Omental fat pad (tissue), 4 donors: ENCODE data around the gene NHLH2. TPM values are rescaled to one million over a fixed set of nuclear protein-coding genes. Genes with fewer than 3 reads are reported as not detected.

Source experiments
- ATAC-seq: fragments of 150-250 bp; one replicate; pipeline ENCODE4 v1.9.1; 2016; ENCODE audit warnings: mild to moderate bottlenecking, moderate library complexity; ENCODE audit not compliant: low FRiP score
- DNase-seq: peaks from one replicate; pipeline ENCODE4 v3.0.0-alpha.2; 2019; ENCODE audit warnings: low spot score
- total RNA-seq, 4 donors: library from RNA; depleted of rRNA; stranded (reverse); fragments of >200 nt; gene quantifications; one replicate each; pipeline ENCODE4 v1.1.0, GENCODE V29; 2016
- TF ChIP-seq, protein P1 (sequence below), 3 donors: fragments of 450-650 bp; IDR thresholded peaks; one replicate each; pipeline ENCODE4 v1.5.1; 2016 to 2017; ENCODE audit warnings: antibody characterized with exemption in 3 of 3, mild to moderate bottlenecking in 3 of 3, moderate library complexity in 2 of 3

Gene NHLH2
- total RNA-seq, 4 donors from 2014 or later: not detected

DNA sequence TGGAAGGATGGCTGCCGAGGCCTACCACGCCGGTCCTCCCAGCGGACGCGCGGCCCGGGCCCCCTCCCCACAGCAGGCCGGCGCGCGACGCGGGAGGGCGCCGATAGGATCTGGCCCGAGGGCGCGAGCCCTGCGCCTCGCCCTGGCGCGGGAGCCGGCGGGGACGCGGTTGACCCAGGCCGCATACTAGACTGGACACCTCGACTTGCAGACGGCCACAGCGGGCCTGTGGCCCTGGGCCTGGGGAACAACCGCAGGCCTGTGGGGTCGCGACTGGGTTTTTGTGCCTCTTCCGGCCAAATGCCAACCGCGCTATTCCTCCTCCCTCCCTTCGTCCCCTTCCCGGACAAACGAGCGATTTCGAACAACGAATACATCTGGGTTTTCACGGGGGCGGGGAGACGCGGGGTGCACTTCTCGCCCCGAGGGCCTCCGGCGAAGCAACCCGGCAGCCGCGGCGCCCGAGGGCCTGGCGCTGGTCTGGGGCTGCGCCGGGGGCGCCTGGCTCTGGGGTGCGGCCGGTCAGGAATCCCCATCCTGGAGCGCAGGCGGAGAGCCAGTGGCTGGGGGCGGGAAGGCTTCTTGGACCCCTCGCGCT lies 2.4 kb downstream of the NHLH2 start:
- ATAC-seq: no peak

DNA sequence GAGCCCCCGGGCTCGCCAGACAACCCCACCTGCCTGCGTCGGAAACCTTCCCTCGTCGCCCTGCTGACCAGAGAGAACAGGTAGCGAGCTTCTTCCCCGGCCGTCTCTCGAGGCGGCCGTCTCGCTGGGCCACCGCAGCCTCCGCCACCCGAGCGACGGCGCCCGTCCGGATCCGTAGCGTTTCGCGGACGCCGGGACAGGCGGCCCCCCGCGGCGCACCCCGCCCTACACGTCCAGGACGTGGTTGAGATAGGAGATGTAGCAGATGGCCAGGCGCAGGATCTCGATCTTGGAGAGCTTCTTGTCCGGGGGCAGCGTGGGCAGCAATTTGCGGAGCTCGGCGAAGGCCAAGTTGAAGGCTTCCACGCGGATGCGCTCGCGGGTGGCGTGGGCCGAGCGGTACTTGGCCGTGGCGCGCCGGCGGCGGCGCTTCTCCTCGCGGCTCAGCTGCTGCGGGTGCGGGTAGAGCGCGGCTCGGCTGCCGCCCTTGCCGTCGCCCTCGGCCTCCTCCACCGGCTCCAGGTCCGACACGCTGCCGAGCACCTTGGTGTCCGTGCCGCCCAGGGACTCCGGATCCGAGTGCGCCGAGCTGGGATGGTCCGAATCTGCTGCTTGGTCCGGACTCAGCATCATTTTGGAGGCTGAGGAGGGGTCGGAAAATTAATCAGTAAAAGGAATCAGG lies 3.0 kb downstream of the NHLH2 start:
- TF ChIP-seq, protein P1, sequence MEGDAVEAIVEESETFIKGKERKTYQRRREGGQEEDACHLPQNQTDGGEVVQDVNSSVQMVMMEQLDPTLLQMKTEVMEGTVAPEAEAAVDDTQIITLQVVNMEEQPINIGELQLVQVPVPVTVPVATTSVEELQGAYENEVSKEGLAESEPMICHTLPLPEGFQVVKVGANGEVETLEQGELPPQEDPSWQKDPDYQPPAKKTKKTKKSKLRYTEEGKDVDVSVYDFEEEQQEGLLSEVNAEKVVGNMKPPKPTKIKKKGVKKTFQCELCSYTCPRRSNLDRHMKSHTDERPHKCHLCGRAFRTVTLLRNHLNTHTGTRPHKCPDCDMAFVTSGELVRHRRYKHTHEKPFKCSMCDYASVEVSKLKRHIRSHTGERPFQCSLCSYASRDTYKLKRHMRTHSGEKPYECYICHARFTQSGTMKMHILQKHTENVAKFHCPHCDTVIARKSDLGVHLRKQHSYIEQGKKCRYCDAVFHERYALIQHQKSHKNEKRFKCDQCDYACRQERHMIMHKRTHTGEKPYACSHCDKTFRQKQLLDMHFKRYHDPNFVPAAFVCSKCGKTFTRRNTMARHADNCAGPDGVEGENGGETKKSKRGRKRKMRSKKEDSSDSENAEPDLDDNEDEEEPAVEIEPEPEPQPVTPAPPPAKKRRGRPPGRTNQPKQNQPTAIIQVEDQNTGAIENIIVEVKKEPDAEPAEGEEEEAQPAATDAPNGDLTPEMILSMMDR (IDR thresholded peaks at IDR 0.05): no peak
- DNase-seq: no peak
- ATAC-seq: no peak

More for the DNA sequence above, 2.4 kb downstream of the NHLH2 start:
- no peak for DNase-seq
- TF ChIP-seq, protein P1 (IDR thresholded peaks at IDR 0.05): no peak

DNA sequence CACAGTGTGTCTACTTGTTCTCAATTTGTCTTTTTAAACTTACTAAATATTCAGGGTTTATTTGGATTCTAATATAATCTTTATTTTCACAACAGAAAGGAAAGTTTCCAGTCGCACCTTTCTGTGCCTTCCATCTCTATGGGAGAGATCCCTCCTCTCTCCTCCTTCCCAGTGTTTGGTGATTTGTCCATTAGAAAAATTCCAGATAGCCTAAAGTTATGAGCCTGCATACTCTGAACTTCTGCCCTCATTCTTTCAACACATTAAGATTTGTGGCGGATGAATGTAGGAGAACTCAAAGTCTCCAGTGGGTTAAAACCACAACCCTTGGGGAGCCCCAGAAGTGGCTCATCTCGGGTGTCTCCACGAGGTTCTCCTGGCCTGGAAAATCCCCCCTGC lies 3.6 kb downstream of the NHLH2 start:
- DNase-seq: no peak
- ATAC-seq: no peak
- TF ChIP-seq, protein P1 (IDR thresholded peaks at IDR 0.05): no peak

DNA sequence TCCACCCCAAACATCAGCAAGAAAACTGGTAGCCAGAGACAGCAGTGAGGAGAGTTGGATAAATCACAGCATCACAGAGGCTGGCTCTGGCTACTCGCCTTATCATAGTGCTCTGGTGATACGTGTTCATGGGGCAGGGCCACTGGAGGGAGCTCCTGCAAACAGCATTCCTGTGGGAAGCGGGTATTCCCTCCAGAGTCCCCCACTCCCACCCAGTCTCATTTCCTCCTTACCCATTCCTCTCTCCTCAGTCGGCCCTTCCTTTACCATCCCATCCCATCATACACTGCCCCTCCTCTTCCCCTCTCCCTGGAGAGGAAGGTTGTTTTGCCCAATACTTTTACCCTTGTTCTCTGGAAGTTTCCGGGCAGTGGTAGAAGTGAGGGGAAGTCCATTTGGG lies 7.1 kb downstream of the NHLH2 start:
- ATAC-seq (no peak), DNase-seq (no peak)
- TF ChIP-seq, protein P1 (IDR thresholded peaks at IDR 0.05): no peak

DNA sequence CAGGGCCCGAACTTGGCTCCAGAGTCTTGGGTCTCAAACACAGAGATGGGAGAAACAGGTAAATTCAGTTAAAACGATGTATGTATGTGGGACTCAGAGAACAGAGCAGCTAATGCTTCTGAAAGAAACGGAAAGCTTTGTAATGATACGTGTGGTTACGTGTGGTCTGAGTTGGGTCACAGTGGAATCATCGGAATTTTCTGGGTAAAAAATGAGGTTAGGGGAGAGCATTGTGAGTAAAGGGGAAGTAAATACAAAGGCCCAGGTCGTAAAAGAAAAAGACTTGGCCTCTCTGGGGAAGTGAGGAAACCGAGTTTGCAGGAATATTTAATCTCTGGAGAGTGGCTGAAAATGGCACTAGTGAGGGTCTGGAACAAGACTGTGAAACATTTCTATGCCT lies 8.3 kb downstream of the NHLH2 start:
- ATAC-seq: no peak
- TF ChIP-seq, protein P1 (IDR thresholded peaks at IDR 0.05): no peak
- no peak for DNase-seq

DNA sequence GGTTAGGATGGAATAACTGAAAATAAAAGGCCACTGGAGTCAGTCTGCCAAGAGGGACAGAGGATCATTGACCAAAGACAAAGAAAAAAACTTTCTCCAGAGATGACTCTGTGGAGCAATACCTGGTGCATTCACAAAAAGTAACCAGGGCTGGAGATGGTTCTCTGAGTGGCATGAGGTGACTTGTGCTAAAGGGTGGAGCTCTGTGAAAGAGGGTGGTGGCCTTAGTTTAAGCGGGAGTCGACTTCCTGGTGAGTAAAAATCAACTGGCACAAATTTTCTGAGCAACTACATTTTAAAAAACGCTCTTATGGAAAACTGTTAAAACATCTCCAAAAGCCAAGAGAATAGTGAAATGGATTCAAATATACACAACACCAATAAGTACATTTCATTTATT lies 10.0 kb downstream of the NHLH2 start:
- TF ChIP-seq, protein P1 (IDR thresholded peaks at IDR 0.05): no peak
- no peak for DNase-seq
- ATAC-seq: no peak

DNA sequence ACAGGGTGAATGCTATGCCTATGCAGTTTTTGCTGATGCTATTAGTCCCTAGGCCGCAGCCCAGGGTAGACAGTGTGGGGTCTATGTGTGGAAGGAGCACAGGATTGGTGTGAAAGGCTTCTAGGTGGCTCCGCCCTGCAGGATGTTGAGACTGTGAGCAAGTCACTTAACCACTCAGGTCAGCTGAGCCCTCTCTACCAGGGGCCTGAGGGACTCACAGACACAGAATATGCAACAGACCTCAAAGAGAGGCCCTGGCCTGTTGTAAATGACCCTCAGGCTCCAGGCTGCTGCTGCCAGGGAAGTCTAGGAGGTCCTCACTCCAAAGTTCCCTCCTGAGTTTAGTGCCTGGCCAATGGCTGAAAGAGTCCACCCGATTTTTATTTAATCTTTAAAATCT lies 11.0 kb downstream of the NHLH2 start:
- ATAC-seq (no peak), DNase-seq (no peak)
- TF ChIP-seq, protein P1 (IDR thresholded peaks at IDR 0.05): no peak
